Measurements from ENCODE around the gene CNN1. TPM values are rescaled to one million over a fixed set of nuclear protein-coding genes. Genes with fewer than 3 reads are reported as not detected.

Gene CNN1
- total and polyA plus RNA-seq, 9 of the 15 experiments (the other 6 are each of a cell fraction or from before 2014, with no cell fraction given), result 0.23 to 10.6 (median 5.2) TPM

DNA sequence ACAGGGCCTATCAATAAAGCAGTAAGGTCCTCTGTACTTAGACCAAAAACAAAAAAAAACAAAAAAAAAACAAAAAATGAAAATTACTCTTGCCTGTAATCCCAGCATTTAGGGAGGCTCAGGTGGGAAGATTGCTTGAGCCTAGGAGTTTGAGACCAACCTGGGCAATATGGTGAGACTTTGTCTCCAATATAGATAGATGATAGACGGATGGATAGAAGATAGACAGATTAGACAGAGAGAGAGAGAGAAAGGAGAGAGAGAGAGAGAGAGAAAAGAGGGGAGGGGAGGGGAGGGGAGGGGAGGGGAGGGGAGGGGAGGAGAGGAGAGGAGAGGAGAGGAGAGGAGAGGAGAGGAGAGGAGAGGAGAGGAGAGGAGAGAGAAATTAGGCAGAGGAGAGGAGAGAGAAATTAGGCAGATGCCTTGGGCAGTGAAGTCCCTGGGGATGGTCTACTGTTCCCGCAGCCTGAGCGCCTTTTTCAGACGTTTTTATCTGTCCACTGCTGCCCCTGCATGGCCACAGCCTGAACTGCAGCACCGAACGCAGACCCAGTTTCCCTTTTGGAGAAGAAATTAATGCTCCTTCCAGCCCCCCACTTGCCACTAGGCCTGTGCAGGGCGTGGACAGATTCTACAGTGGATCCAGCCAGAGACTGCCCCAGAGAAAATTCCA lies 48.8 kb downstream of the CNN1 start (continued):
- TF ChIP-seq CREB1 (IDR thresholded peaks at IDR 0.05), result no peak
- peak; percentile 25; the same call in 1 of the 2 replicates for TF ChIP-seq CREB1 (CRISPR knock-in tag; IDR thresholded peaks at IDR 0.05)
- 0 out of 2 replicates have a peak, but pooled peaks have one; percentile 15 for TF ChIP-seq MYC (IDR thresholded peaks at IDR 0.05; ENCODE audit: low read depth, low read length)
- no peak for TF ChIP-seq MYC (CRISPR knock-in tag; IDR thresholded peaks at IDR 0.05; ENCODE audit: borderline replicate concordance, low read depth)
- peak; percentile 95 for TF ChIP-seq PCBP2 (IDR thresholded peaks at IDR 0.05; ENCODE audit: low read depth, low read length, poor library complexity, severe bottlenecking)
- peak; percentile 20; the same call in 1 of the 2 replicates for TF ChIP-seq ATF7 (IDR thresholded peaks at IDR 0.05)
- TF ChIP-seq YY1 (IDR thresholded peaks at IDR 0.05; ENCODE audit: borderline replicate concordance in 1 of 3, control insufficient read depth in 1 of 3, extremely low read depth in 1 of 3, insufficient read depth in 3 of 3, insufficient read length in 1 of 3, insufficient replicate concordance in 2 of 3, low read depth in 1 of 3, low read length in 2 of 3), result peak in 1 of 3 experiments; percentile 52
- TF ChIP-seq ZNF146 (CRISPR knock-in tag; IDR thresholded peaks at IDR 0.05; ENCODE audit: unreplicated experiment), result no peak
- TF ChIP-seq SMC3 (conservative IDR thresholded peaks at IDR 0.05; ENCODE audit: insufficient read depth, low read depth, low read length), result peak; percentile 87
- TF ChIP-seq, protein P1, sequence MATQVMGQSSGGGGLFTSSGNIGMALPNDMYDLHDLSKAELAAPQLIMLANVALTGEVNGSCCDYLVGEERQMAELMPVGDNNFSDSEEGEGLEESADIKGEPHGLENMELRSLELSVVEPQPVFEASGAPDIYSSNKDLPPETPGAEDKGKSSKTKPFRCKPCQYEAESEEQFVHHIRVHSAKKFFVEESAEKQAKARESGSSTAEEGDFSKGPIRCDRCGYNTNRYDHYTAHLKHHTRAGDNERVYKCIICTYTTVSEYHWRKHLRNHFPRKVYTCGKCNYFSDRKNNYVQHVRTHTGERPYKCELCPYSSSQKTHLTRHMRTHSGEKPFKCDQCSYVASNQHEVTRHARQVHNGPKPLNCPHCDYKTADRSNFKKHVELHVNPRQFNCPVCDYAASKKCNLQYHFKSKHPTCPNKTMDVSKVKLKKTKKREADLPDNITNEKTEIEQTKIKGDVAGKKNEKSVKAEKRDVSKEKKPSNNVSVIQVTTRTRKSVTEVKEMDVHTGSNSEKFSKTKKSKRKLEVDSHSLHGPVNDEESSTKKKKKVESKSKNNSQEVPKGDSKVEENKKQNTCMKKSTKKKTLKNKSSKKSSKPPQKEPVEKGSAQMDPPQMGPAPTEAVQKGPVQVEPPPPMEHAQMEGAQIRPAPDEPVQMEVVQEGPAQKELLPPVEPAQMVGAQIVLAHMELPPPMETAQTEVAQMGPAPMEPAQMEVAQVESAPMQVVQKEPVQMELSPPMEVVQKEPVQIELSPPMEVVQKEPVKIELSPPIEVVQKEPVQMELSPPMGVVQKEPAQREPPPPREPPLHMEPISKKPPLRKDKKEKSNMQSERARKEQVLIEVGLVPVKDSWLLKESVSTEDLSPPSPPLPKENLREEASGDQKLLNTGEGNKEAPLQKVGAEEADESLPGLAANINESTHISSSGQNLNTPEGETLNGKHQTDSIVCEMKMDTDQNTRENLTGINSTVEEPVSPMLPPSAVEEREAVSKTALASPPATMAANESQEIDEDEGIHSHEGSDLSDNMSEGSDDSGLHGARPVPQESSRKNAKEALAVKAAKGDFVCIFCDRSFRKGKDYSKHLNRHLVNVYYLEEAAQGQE (IDR thresholded peaks at IDR 0.05; ENCODE audit: borderline replicate concordance), result peak; percentile 92
- TF ChIP-seq, protein P1 (CRISPR knock-in tag; IDR thresholded peaks at IDR 0.05; ENCODE audit: low read depth), result no peak
- peak; percentile 53; the same call in 1 of the 2 replicates for TF ChIP-seq CC2D1A (IDR thresholded peaks at IDR 0.05)
- 0 out of 4 replicates have a peak, but pooled peaks of 1 of the 2 experiments have one; percentile 27 for TF ChIP-seq MAZ (CRISPR knock-in tag; conservative IDR thresholded peaks at IDR 0.05 in 1 of 2, IDR thresholded peaks at IDR 0.05 in 1 of 2)
- TF ChIP-seq ARID1B (IDR thresholded peaks at IDR 0.05), result 0 out of 2 replicates have a peak, but pooled peaks have one; percentile 10
- TF ChIP-seq STAG1 (CRISPR knock-in tag; IDR thresholded peaks at IDR 0.05; ENCODE audit: borderline replicate concordance), result peak; percentile 69; the same call in 1 of the 2 replicates
- no peak for TF ChIP-seq ETV5 (CRISPR knock-in tag; IDR thresholded peaks at IDR 0.05; ENCODE audit: low read depth)
- TF ChIP-seq JUND (IDR thresholded peaks at IDR 0.05; ENCODE audit: borderline replicate concordance, low read depth, low read length), result peak; percentile 64
- no peak; the same call in 2 of the 3 replicates for TF ChIP-seq JUND (tag; IDR thresholded peaks at IDR 0.05; ENCODE audit: borderline replicate concordance, low read depth, low read length)
